WTC11 (cell line): ENCODE measurements around the gene GLRA3. TPM values are rescaled to one million over a fixed set of nuclear protein-coding genes. Genes with fewer than 3 reads are reported as not detected.

Experiments
- ATAC-seq: fragments of 200-7000 bp; cut with Tn5 transposase; 2 replicates; pipeline ENCODE4 v1.10.0; 2021; ENCODE audit warnings: mild to moderate bottlenecking, moderate library complexity
- CTCF ChIA-PET: fragments of 300-600 bp; sonication (Branson Sonifier 250); formaldehyde crosslinking; loops from one replicate; lab custom pipeline; 2021; ENCODE audit warnings: antibody characterized with exemption; lab: Charles Lee
- POLR2A ChIA-PET: fragments of 350-600 bp; sonication (Branson Sonifier 250); formaldehyde crosslinking; loops from one replicate; lab custom pipeline; 2021; ENCODE audit warnings: antibody characterized with exemption; lab: Charles Lee
- DNase-seq: peaks from one replicate; pipeline ENCODE4 v3.0.0; 2021; ENCODE audit warnings: low spot score
- H3K27ac Mint-ChIP-seq: 2 replicates; pipeline ENCODE4 v1.8.0; 2021; ENCODE audit warnings: mixed read lengths
- H3K27me3 Mint-ChIP-seq: 2 replicates; pipeline ENCODE4 v1.8.0; 2021; ENCODE audit warnings: low read depth, mild to moderate bottlenecking, moderate library complexity, mixed read lengths
- H3K36me3 Mint-ChIP-seq: 2 replicates; pipeline ENCODE4 v1.8.0; 2021; ENCODE audit warnings: mixed read lengths
- H3K4me1 Mint-ChIP-seq: 2 replicates; pipeline ENCODE4 v1.8.0; 2022; ENCODE audit warnings: mixed read lengths
- H3K4me3 Mint-ChIP-seq: 2 replicates; pipeline ENCODE4 v1.8.0; 2021; ENCODE audit warnings: mild to moderate bottlenecking, moderate library complexity, mixed read lengths
- H3K9me3 Mint-ChIP-seq: 2 replicates; pipeline ENCODE4 v1.8.0; 2021; ENCODE audit warnings: mixed read lengths
- CDX4 ChIP-seq: fragments of 250-450 bp; sonication (Bioruptor Pico); IDR thresholded peaks from 2 replicates; pipeline ENCODE4 v1.9.0; 2021; ENCODE audit warnings: moderate library complexity, mild to moderate bottlenecking, inconsistent platforms, borderline replicate concordance
- CTCF ChIP-seq: fragments of 200-600 bp; IDR thresholded peaks from 2 replicates; pipeline ENCODE4 v1.8.0; 2022; ENCODE audit warnings: antibody characterized with exemption
- E2F5 ChIP-seq: sonication (generic); formaldehyde crosslinking; IDR thresholded peaks from 2 replicates; pipeline ENCODE4 v1.8.1; 2022; ENCODE audit warnings: mild to moderate bottlenecking, moderate library complexity, missing genetic modification reagents
- EMX1 ChIP-seq: fragments of 250-450 bp; sonication (Bioruptor Pico); IDR thresholded peaks from 2 replicates; pipeline ENCODE4 v1.8.0; 2021; ENCODE audit warnings: mild to moderate bottlenecking
- ESRRA ChIP-seq: sonication (generic); formaldehyde crosslinking; IDR thresholded peaks from 2 replicates; pipeline ENCODE4 v1.8.1; 2022; ENCODE audit warnings: mild to moderate bottlenecking, missing genetic modification reagents, borderline replicate concordance
- FOXJ3 ChIP-seq: sonication (generic); formaldehyde crosslinking; IDR thresholded peaks from 2 replicates; pipeline ENCODE4 v1.9.0; 2021; ENCODE audit warnings: missing genetic modification reagents, mild to moderate bottlenecking, borderline replicate concordance
- FOXP4 ChIP-seq: sonication (generic); formaldehyde crosslinking; IDR thresholded peaks from 2 replicates; pipeline ENCODE4 v1.8.0; 2022; ENCODE audit warnings: mild to moderate bottlenecking, missing genetic modification reagents
- GTF2I ChIP-seq: fragments of 250-450 bp; sonication (Bioruptor Pico); conservative IDR thresholded peaks from 2 replicates; pipeline ENCODE4 v1.4.0; 2021; ENCODE audit warnings: mild to moderate bottlenecking
- IRF2 ChIP-seq: sonication (generic); formaldehyde crosslinking; IDR thresholded peaks from 2 replicates; pipeline ENCODE4 v1.8.0; 2022; ENCODE audit warnings: low read depth, missing genetic modification reagents, borderline replicate concordance
- JUN ChIP-seq: sonication (generic); formaldehyde crosslinking; IDR thresholded peaks from 2 replicates; pipeline ENCODE4 v1.8.0; 2023; ENCODE audit warnings: mild to moderate bottlenecking, missing genetic modification reagents
- USF2 ChIP-seq: sonication (generic); formaldehyde crosslinking; IDR thresholded peaks from 2 replicates; pipeline ENCODE4 v1.8.1; 2023; ENCODE audit warnings: mild to moderate bottlenecking, missing genetic modification reagents, moderate library complexity
- ZNF512 ChIP-seq: sonication (generic); formaldehyde crosslinking; IDR thresholded peaks from 2 replicates; pipeline ENCODE4 v1.8.1; 2022; ENCODE audit warnings: missing genetic modification reagents, borderline replicate concordance
- total RNA-seq: library from RNA; stranded (reverse); gene quantifications from 3 replicates; pipeline ENCODE4 v1.2.3, GENCODE V29; 2021

The GLRA3 gene
- total RNA-seq, 1 experiment from 2014 or later = 0.15 TPM

- TF ChIP-seq JUN (CRISPR knock-in tag) (no peak), USF2 (CRISPR knock-in tag) (no peak), ESRRA (CRISPR knock-in tag) (no peak), E2F5 (CRISPR knock-in tag) (no peak), CTCF (no peak), CDX4 (CRISPR knock-in tag) (no peak)
Observed at GRCh38 chr4:174607792-174608191, 221.3 kb downstream of the GLRA3 start (continued).

- ChIA-PET CTCF (no interaction called here), POLR2A (no interaction called here)
Observed at GRCh38 chr4:174604198-174604597, 224.8 kb downstream of the GLRA3 start.

GRCh38 chr4:174600391-174600790, 228.7 kb downstream of the GLRA3 start:
- no peaks in the 10 kb centered on the region for H3K27me3 Mint-ChIP-seq
- H3K27ac Mint-ChIP-seq = no peak overlapping the region
- peaks cover 8% of the 10 kb centered on the region for H3K4me1 Mint-ChIP-seq
- no peak overlapping the region for H3K4me3 Mint-ChIP-seq
- no peak for DNase-seq
- H3K36me3 Mint-ChIP-seq = no peaks in the 10 kb centered on the region
- CTCF ChIA-PET = no interaction called here
- no peak for TF ChIP-seq FOXJ3 (CRISPR knock-in tag)
- TF ChIP-seq IRF2 (CRISPR knock-in tag) = no peak
- TF ChIP-seq USF2 (CRISPR knock-in tag) = no peak
- TF ChIP-seq ZNF512 (CRISPR knock-in tag) = no peak
- no peak for ATAC-seq
- H3K9me3 Mint-ChIP-seq = peaks cover 8% of the 10 kb centered on the region
- POLR2A ChIA-PET = no interaction called here

More at GRCh38 chr4:174604198-174604597, 224.8 kb downstream of the GLRA3 start:
- no peaks in the 10 kb centered on the region for H3K36me3 Mint-ChIP-seq
- peaks cover 40% of the 10 kb centered on the region for H3K4me1 Mint-ChIP-seq
- H3K9me3 Mint-ChIP-seq = no peaks in the 10 kb centered on the region
- no peak overlapping the region for H3K27ac Mint-ChIP-seq
- DNase-seq (no peak), ATAC-seq (no peak)
- H3K4me3 Mint-ChIP-seq = no peak overlapping the region
- no peaks in the 10 kb centered on the region for H3K27me3 Mint-ChIP-seq
- no peak for TF ChIP-seq FOXP4 (CRISPR knock-in tag)
- TF ChIP-seq GTF2I (CRISPR knock-in tag) = no peak
- TF ChIP-seq EMX1 (CRISPR knock-in tag) = no peak
